DOHH2 (cell line): ENCODE data around the gene CCP110.
A peak's percentile ranks its signal among the peaks of the same experiment; 100 is the strongest.

ENCODE experiments used
- H3F3A ChIP-seq: fragments of 200-600 bp; sonication (generic), shearing (Covaris generic); 2 replicates; pipeline ENCODE4 v1.6.0; 2016; ENCODE audit warnings: antibody characterized with exemption, mild to moderate bottlenecking; ENCODE audit not compliant: control insufficient read depth, insufficient read depth
- H3K27ac ChIP-seq: fragments of 200-600 bp; sonication (generic); 2 replicates; pipeline ENCODE4 v1.5.1; 2014; ENCODE audit warnings: low read depth, mild to moderate bottlenecking, low read length, moderate library complexity
- H3K27me3 ChIP-seq: fragments of 200-600 bp; sonication (generic); 2 replicates; pipeline ENCODE4 v1.6.1; 2014; ENCODE audit warnings: mild to moderate bottlenecking, low read length, mixed read lengths; ENCODE audit not compliant: control insufficient read depth
- H3K36me3 ChIP-seq: fragments of 200-600 bp; sonication (generic); 2 replicates; pipeline ENCODE4 v1.6.1; 2014; ENCODE audit warnings: mild to moderate bottlenecking, low read length, moderate library complexity, mixed read lengths; ENCODE audit not compliant: control insufficient read depth
- H3K4me1 ChIP-seq: fragments of 200-600 bp; sonication (generic); 2 replicates; pipeline ENCODE4 v1.6.1; 2014; ENCODE audit warnings: mild to moderate bottlenecking, low read length, mixed read lengths; ENCODE audit not compliant: control insufficient read depth
- H3K4me2 ChIP-seq: fragments of 200-600 bp; sonication (generic); 2 replicates; pipeline ENCODE4 v1.6.0; 2014; ENCODE audit warnings: mild to moderate bottlenecking, low read length, moderate library complexity
- H3K4me3 ChIP-seq: fragments of 200-600 bp; sonication (generic); 2 replicates; pipeline ENCODE4 v1.5.1; 2014; ENCODE audit warnings: mild to moderate bottlenecking, low read length, mixed read lengths
- H3K79me2 ChIP-seq: fragments of 200-600 bp; sonication (generic); 2 replicates; pipeline ENCODE4 v1.6.1; 2014; ENCODE audit warnings: mild to moderate bottlenecking, low read length, mixed read lengths; ENCODE audit not compliant: control insufficient read depth
- H3K9me2 ChIP-seq: fragments of 200-600 bp; sonication (generic); replicated peaks from 2 replicates; pipeline ENCODE4 v1.6.1; 2014; ENCODE audit warnings: mild to moderate bottlenecking, low read length, mixed read lengths; ENCODE audit not compliant: control insufficient read depth
- H3K9me3 ChIP-seq: fragments of 200-600 bp; sonication (generic); 2 replicates; pipeline ENCODE4 v1.6.1; 2014; ENCODE audit warnings: antibody characterized with exemption, low read length, mixed read lengths; ENCODE audit not compliant: control insufficient read depth, insufficient read depth
- H4K20me1 ChIP-seq: fragments of 200-600 bp; sonication (generic); 2 replicates; pipeline ENCODE4 v1.6.0; 2014; ENCODE audit warnings: low read depth, mild to moderate bottlenecking, antibody characterized with exemption, low read length, moderate library complexity; ENCODE audit not compliant: control insufficient read depth, insufficient read depth
- CTCF ChIP-seq: fragments of 200-600 bp; sonication (generic); IDR thresholded peaks from one replicate; pipeline ENCODE4 v1.5.1; 2014; ENCODE audit warnings: antibody characterized with exemption, mild to moderate bottlenecking, low read depth, low read length; ENCODE audit not compliant: poor library complexity, severe bottlenecking
- EZH2phosphoT487 ChIP-seq: fragments of 200-600 bp; sonication (generic); IDR thresholded peaks from 2 replicates; pipeline ENCODE4 v1.6.1; 2017; ENCODE audit warnings: borderline replicate concordance, mild to moderate bottlenecking, antibody characterized with exemption, low read length, moderate library complexity, mixed read lengths

Gene CCP110

GRCh38 chr16:19599968-19600716 is 76.4 kb downstream of the CCP110 start:
- H3K4me3 ChIP-seq = no peak overlapping the region
- H3K79me2 ChIP-seq = no peaks in the 10 kb centered on the region
- H3K9me3 ChIP-seq = no peaks in the 10 kb centered on the region
- H3K27ac ChIP-seq = no peak overlapping the region
- H3K27me3 ChIP-seq = no peaks in the 10 kb centered on the region
- H3F3A ChIP-seq = no peaks in the 10 kb centered on the region
- H3K4me2 ChIP-seq = no peak overlapping the region
- 0 out of 2 replicates have a peak, but pooled peaks cover 5% of the 10 kb centered on the region for H3K36me3 ChIP-seq
- H4K20me1 ChIP-seq = no peaks in the 10 kb centered on the region
- TF ChIP-seq EZH2phosphoT487 (no peak), CTCF (no peak)
- no peaks in the 10 kb centered on the region for H3K9me2 ChIP-seq
- no peaks in the 10 kb centered on the region for H3K4me1 ChIP-seq

DNA sequence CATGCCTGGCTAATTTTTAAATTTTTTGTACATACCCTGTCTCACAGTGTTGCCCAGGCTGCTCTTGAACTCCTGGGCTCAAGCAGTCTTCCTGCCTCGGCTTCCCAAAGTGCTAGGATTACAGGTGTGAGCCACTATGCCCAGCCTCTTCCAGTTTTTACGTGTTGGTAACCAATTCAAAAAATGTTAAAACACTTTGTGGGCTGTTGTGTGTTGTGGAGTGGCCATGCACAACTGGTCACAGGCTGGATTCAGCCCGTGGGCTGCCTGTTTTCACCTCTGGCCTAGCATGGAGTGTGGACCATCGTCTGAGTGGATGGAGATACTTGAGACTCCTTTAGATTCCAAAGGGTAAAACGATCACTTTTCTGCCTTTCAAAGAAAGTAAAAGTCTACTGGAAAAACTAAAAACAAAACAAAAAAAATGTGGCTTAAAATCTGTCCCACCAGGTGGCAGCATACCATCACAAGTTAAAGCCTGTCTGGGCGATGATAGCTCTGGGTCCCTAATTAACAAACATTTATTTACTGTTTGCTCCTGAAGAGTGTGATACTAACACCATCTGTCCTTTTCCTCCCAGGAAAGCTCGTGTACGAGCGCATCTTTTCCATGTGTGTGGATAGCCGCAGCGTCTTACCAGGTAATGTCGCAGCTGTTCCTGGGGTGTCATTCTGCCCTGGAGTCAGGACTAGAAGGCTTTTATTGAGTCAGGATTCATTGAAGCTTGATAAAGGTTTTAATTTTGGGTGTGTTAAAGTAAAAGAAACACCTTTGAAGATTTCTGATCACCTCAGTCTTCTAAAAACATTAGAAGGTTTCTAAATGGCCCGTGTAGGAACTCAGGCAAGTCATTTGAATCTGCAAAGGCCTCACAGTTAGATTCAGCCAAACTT is 77.6 kb downstream of the CCP110 start:
- H3K79me2 ChIP-seq = no peaks in the 10 kb centered on the region
- TF ChIP-seq CTCF (peak; percentile 71), EZH2phosphoT487 (no peak)
- no peaks in the 10 kb centered on the region for H3K9me3 ChIP-seq
- no peaks in the 10 kb centered on the region for H3K27me3 ChIP-seq
- 0 out of 2 replicates have a peak, but pooled peaks cover 5% of the 10 kb centered on the region for H3K36me3 ChIP-seq
- no peak overlapping the region for H3K27ac ChIP-seq
- H3K4me3 ChIP-seq = no peak overlapping the region
- no peaks in the 10 kb centered on the region for H3K4me1 ChIP-seq
- no peak overlapping the region for H3K4me2 ChIP-seq
- no peaks in the 10 kb centered on the region for H3F3A ChIP-seq
- H4K20me1 ChIP-seq = no peaks in the 10 kb centered on the region
- no peaks in the 10 kb centered on the region for H3K9me2 ChIP-seq
